ENCODE results near the gene MUC21. TPM values are rescaled to one million over a fixed set of nuclear protein-coding genes. Genes with fewer than 3 reads are reported as not detected.
A peak's percentile ranks its signal among the peaks of the same experiment; 100 is the strongest.
"Not testable (repeated sequence)": the region's sequence is repeated elsewhere in the genome, so short reads cannot be mapped to it uniquely, and the experiment has no call there.

MUC21 gene
- total RNA-seq, 8 experiments from 2014 or later = 0.05 to 0.52 (median 0.17) TPM; not detected in 3

DNA sequence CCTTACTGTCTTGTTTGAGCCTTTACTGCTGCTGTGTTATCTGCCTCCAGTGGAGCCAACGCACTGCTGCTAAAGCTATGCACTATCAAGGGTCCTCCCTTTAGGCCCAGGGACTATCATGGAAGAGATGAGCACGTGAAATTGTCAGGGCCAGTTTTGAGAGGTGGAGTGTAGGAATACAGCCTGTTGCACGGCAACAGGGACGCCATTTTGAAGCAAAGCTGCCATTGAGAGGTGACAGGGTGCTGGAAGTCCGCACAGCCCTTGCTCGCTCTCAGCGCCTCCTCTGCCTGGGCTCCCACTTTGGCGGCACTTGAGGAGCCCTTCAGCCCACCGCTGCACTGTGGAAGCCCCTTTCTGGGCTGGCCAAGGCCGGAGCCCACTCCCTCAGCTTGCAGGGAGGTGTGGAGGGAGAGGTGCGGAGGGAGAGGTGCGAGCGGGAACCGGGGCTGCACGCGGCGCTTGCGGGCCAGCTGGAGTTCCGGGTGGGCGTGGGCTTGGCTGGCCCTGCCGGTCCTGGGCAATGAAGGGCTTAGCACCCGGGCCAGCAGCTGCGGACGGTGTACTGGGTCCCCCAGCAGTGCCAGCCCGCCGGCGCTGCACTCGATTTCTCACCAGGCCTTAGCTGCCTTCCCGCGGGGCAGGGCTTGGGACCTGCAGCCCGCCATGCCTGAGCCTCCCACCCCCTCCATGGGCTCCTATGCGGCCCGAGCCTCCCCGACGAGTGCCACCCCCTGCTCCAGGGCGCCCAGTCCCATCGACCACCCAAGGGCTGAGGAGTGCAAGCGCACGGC lies 16.7 kb downstream of the MUC21 start:
- H3K4me3 ChIP-seq; H3K27ac ChIP-seq; in situ Hi-C loops (cut with MboI; ENCODE audit: low pct_unique_long_range_greater_than_20kb in 2 of 9, low sequenced_read_pairs in 9 of 9, unreplicated experiment in 9 of 9); ATAC-seq (replicated peaks in 6 of 8); H3K4me1 ChIP-seq (replicated peaks in 1 of 2): not testable (repeated sequence)
- WGBS, 10 experiments = 48 to 93% (median 83%) methylated on average over 1 to 3 of the region's 39 CpGs; no CpG with 5 or more reads in 7 of the 10 experiments

DNA sequence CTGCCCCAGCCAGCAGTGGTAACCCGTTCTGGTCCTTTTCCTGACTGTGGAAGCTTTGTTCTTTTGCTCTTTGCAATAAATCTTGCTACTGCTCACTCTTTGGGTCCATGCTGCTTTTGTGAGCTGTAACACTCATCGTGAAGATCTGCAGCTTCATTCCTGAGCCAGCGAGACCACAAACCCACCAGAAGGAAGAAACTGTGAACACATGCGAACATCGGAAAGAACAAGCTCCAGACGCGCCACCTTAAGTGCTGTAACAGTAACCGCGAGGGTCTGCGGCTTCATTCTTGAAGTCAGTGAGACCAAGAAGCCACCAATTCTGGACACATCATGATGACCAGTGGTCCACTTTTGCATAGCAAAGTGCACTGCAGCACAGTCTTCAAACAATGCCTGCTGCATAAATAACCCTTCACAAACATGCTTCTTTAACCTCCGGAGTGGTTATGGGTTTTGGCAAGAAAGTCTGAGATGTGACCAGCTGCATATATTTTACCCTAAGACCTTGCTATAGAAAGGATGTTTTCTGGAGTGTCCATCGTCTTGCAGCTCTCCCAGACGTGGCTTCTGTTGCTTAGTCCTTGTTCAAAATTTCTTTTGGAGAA lies 17.9 kb downstream of the MUC21 start:
- in situ Hi-C loops (cut with MboI; ENCODE audit: low pct_unique_long_range_greater_than_20kb in 2 of 9, low sequenced_read_pairs in 9 of 9, unreplicated experiment in 9 of 9) = no loop called here
- Histone ChIP-seq H3K4me3 (no peak overlapping the region), H3K4me1 (replicated peaks in 1 of 2) (no peaks in the 10 kb centered on the region), H3K27ac (no peak overlapping the region)
- no peak for ATAC-seq (replicated peaks in 6 of 8)
- 33 to 100% (median 70%) methylated on average over 1 to 4 of the region's 13 CpGs; no CpG with 5 or more reads in 3 of the 10 experiments for WGBS, 10 experiments

DNA sequence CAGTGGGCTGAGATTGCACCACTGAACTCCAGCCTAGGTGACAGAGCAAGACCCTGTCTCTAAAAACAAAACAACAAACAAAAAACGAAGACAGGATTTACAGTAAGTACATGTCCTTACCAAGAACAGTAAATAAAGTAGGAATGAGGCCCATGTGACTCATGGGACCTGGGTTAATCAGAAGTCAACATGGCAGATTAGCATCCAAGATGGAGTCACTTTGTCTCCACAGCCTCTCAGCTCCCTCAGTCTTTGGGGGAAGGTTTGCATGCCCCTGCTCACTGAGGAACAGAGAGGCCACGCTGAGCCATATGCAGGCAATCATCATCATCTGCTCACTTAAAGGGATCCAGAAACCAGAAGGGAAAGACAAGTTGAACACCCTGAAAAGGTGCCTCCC lies 19.0 kb downstream of the MUC21 start:
- in situ Hi-C loops (cut with MboI; ENCODE audit: low pct_unique_long_range_greater_than_20kb in 2 of 9, low sequenced_read_pairs in 9 of 9, unreplicated experiment in 9 of 9) = no loop called here
- H3K27ac ChIP-seq = no peak overlapping the region
- WGBS, 10 experiments = 0 to 88% (median 33%) methylated on average over 1 to 2 of the region's 2 CpGs; no CpG with 5 or more reads in 3 of the 10 experiments
- no peak overlapping the region for H3K4me3 ChIP-seq
- H3K4me1 ChIP-seq (replicated peaks in 1 of 2) = peaks cover 0 to under 1% of the 10 kb centered on the region in 2 donors
- ATAC-seq (replicated peaks in 6 of 8) = no peak

DNA sequence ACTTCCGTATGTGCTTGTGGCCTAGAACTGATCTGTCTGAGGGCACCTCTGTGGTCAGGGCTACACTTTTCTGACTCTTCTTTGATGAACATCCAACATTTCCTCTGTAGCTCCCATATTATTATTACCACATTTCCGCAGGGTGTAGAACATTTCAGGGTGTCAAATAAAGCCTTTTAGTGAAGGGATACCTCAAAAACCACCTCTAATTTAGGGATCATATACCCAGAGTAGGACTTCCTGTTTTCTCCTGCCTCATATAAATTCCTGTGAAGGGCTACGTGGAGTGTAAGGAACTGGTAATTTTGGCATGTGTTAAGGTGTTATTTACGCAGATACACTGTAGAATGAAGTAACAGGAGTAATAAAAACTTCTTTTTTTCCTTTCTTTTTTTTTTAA lies 21.3 kb downstream of the MUC21 start:
- in situ Hi-C loops (cut with MboI; ENCODE audit: low pct_unique_long_range_greater_than_20kb in 2 of 9, low sequenced_read_pairs in 9 of 9, unreplicated experiment in 9 of 9) = no loop called here
- WGBS, 10 experiments = 40 to 100% (median 73%) methylated on average over 1 to 4 of the region's 4 CpGs
- ATAC-seq (replicated peaks in 6 of 8) = no peak
- Histone ChIP-seq H3K27ac (no peak overlapping the region), H3K4me3 (no peak overlapping the region), H3K4me1 (replicated peaks in 1 of 2) (peaks cover 0 to 6% of the 10 kb centered on the region in 2 donors)

DNA sequence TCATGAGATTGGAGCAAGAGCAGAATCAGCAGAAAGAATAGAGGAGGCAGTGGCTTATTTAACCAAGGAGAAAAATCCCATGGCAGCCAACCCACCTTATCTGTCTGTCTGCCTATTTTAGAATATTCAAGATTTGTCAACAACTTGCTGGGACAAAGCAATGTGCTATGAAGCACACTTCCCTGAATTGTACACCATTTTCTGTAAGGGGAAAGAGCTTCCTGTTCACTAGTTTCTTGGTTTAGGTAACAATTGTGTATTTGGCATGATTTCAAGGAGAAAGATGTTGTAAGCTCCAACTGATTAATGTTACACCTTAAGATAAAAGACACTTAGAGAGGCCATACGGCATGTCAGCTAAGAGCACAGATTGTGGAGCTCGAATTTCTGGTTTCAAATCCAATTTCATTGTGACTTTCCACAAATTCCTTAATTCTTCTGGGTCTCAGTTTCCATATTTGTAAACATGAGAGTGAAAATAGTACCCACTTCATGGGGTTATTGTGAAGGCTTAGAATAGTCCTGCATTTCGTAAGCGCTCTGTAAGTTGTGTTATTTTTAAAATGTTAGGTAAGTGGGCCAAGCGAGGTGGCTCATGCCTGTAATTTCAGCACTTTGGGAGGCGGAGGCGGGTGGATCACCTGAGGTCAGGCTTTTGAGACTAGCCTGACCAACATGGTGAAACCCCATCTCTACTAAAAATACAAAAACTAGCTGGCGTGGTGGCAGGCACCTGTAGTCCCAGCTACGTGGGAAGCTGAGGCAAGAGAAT lies 21.9 kb downstream of the MUC21 start:
- in situ Hi-C loops (cut with MboI; ENCODE audit: low pct_unique_long_range_greater_than_20kb in 2 of 9, low sequenced_read_pairs in 9 of 9, unreplicated experiment in 9 of 9) = no loop called here
- ATAC-seq (replicated peaks in 6 of 8) = no peak
- 59 to 100% (median 90%) methylated on average over 1 to 8 of the region's 9 CpGs; no CpG with 5 or more reads in 1 of the 10 experiments for WGBS, 10 experiments
- Histone ChIP-seq H3K27ac (no peak overlapping the region), H3K4me3 (no peak overlapping the region), H3K4me1 (replicated peaks in 1 of 2) (peaks cover 0 to 6% of the 10 kb centered on the region in 2 donors)

DNA sequence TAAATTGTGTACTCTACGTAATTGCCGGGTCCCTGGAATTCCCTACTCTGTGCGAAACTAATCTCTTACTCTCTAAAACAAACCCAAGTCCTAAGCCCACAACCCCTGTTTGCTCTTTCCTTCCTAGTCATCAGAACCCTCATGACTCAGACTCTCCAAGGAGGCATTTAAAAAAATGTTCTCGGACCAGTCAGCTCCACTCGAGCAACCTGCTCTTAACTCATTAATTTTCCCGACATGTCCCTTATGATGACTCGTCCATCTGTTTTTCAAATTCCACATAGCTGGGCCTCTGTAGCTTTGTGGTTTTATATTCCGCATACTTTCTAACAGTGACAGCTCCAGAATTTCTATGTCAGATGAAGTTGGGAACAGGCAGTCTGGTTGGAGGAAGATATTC lies 24.2 kb downstream of the MUC21 start:
- Histone ChIP-seq H3K4me3 (no peak overlapping the region), H3K4me1 (replicated peaks in 1 of 2) (peaks cover 0 to 6% of the 10 kb centered on the region in 2 donors), H3K27ac (no peak overlapping the region)
- peak in 7 of 8 experiments; percentile 28 to 90 (median 81) for ATAC-seq (replicated peaks in 6 of 8)
- in situ Hi-C loops (cut with MboI; ENCODE audit: low pct_unique_long_range_greater_than_20kb in 2 of 9, low sequenced_read_pairs in 9 of 9, unreplicated experiment in 9 of 9) = no loop called here
- WGBS, 10 experiments = 20 to 88% (median 60%) methylated on average over 1 to 8 of the region's 8 CpGs; no CpG with 5 or more reads in 1 of the 10 experiments

DNA sequence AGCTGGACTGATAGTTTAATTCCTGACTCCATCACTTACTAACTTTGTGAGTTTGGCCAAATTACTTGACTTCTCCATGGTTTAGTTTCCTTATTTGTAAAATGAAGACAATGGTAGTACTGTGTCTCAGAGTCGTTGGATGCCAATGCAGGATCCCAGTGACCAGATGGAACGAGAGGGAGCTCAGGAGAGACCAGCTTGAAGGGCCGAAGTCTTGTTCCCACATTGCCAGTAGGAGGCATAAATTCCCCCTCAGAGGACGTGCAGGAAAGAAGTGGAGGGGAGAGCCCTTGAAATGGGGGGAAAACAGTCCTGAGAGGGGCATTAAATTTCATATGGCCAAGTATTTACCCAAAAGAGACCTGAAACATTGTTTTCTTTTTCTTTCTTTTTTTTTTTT lies 24.6 kb downstream of the MUC21 start:
- H3K4me1 ChIP-seq (replicated peaks in 1 of 2) = peaks cover 0 to 6% of the 10 kb centered on the region in 2 donors
- peak in 2 of 8 experiments; percentile 15 to 20 for ATAC-seq (replicated peaks in 6 of 8)
- no peak overlapping the region for H3K27ac ChIP-seq
- 15 to 94% (median 64%) methylated on average over 2 to 4 of the region's 4 CpGs; no CpG with 5 or more reads in 5 of the 10 experiments for WGBS, 10 experiments
- H3K4me3 ChIP-seq = no peak overlapping the region
- in situ Hi-C loops (cut with MboI; ENCODE audit: low pct_unique_long_range_greater_than_20kb in 2 of 9, low sequenced_read_pairs in 9 of 9, unreplicated experiment in 9 of 9) = no loop called here

DNA sequence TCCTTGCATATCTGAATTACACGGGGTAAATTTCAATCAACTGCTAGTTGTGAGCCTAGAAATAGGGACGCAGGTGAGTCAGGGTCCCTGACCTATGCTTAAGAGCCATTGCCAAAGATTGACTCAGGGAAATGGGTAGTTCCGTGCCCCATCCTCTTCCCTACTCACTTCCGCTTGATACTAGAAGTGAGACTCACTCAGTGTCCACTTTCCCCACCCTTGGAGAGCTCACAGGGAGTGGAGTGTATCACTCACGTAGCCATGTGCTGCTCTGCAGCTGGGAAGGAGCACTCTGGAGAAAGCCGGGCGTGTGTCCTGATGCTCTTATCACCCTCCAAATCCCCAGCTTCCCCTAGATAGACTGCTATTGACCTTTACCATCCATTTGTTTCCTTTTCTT lies 26.2 kb downstream of the MUC21 start:
- in situ Hi-C loops (cut with MboI; ENCODE audit: low pct_unique_long_range_greater_than_20kb in 2 of 9, low sequenced_read_pairs in 9 of 9, unreplicated experiment in 9 of 9) = no loop called here
- H3K4me1 ChIP-seq (replicated peaks in 1 of 2) = peaks cover 0 to 6% of the 10 kb centered on the region in 2 donors
- no peak overlapping the region for H3K27ac ChIP-seq
- no peak overlapping the region for H3K4me3 ChIP-seq
- WGBS, 10 experiments = 0 to 100% (median 94%) methylated on average over 1 to 6 of the region's 7 CpGs; no CpG with 5 or more reads in 1 of the 10 experiments
- ATAC-seq (replicated peaks in 6 of 8) = peak in 1 of 8 experiments; percentile 21

DNA sequence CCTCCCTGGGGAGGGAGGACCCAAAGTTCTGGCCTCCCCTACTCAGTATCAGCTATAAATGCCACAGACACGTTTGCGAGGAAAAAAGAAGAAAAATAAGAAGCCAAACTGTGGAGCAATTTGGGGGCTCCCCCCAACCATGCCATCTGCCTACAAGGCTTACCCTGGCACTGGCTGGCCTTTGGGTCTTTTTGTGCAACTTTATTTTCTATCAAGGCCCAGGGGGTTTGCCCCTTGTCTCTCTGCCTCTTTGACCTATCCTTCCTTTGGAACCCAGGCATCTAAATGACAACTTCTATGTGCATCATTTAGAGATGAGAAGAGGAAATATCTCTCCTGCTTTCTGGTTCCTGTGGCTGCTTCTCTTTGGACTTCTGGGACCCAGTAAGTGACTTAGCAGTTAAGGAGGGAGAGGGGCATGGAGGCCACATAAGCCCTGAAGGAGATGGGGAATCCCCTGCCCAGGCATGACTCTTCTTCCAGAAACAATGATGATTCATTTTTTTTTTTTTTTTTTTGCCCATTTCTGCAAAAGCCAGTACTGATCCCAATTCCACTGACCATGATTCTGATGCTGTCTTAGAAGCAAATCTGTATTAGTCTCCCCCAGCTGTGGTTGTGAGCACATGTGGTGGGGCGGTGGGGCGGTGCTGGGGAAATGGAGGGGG lies 27.0 kb downstream of the MUC21 start, which contains the start of gene MUC22:
Gene MUC22 (plus strand): TSS at position 82 of the 668 bp plus-strand sequence. CDS start 233 bp downstream, at position 315.
- Histone ChIP-seq H3K4me3 (no peak within 1 kb of the TSS), H3K27ac (no peak within 1 kb of the TSS), H3K4me1 (replicated peaks in 1 of 2) (peaks cover 0 to 6% of the 10 kb centered on the region in 2 donors)
- in situ Hi-C loops (cut with MboI; ENCODE audit: low pct_unique_long_range_greater_than_20kb in 2 of 9, low sequenced_read_pairs in 9 of 9, unreplicated experiment in 9 of 9) = no loop called here
- peak in 2 of 8 experiments; percentile 66 to 75 for ATAC-seq (replicated peaks in 6 of 8)
- 50 to 100% (median 90%) methylated on average over 1 to 2 of the region's 4 CpGs; no CpG with 5 or more reads in 6 of the 10 experiments for WGBS, 10 experiments

DNA sequence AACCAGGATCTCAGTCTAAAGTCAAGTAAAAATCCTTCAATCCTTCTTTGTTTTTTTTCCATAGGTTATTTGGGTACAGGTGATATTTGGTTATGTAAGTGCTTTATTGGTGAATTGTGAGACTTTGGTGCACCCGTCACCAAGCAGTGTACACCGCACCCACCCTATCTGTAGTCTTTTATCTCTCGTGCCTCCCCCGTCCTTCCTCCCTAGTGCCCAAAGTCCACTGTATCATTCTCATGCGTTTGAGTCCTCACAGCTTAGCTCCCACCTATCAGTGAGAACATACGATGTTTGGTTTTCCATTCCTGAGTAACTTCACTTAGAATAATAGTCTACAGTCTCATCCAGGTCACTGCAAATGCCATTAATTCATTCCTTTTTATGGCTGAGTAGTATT lies 27.6 kb downstream of the MUC21 start:
- peaks cover 0 to 6% of the 10 kb centered on the region in 2 donors for H3K4me1 ChIP-seq (replicated peaks in 1 of 2)
- no peak for ATAC-seq (replicated peaks in 6 of 8)
- H3K27ac ChIP-seq = no peak overlapping the region
- in situ Hi-C loops (cut with MboI; ENCODE audit: low pct_unique_long_range_greater_than_20kb in 2 of 9, low sequenced_read_pairs in 9 of 9, unreplicated experiment in 9 of 9) = no loop called here
- no peak overlapping the region for H3K4me3 ChIP-seq
- 28 to 100% (median 61%) methylated on average over 1 to 6 of the region's 6 CpGs; no CpG with 5 or more reads in 1 of the 10 experiments for WGBS, 10 experiments

DNA sequence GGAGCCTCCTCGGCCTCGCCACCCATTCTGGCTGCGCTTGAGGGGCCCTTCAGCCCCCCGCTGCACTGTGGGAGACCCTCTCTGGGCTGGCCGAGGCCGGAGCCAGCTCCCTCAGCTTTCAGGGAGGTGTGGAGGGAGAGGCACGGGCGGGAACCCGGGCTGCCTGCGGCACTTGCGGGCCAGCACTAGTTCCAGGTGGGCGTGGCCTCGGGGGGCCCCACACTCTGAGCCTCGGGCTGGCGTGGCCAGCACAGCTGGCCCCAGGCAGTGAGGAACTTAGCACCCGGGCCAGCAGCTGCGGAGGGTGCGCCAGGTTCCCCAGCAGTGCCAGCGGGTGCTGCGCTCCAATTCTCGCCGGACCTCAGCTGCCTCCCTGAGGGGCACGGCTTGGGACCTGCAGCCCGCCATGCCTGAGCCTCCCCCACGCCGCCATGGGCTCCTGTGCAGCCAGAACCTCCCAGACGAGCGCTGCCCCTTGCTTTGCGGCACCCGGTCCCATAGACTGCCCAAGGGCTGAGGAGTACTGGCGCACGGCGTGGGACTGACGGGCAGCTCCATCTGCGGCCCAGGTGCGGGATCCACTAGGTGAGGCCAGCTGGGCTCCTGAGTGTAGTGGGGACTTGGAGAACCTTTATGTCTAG lies 33.3 kb downstream of the MUC21 start:
- no peak for ATAC-seq (replicated peaks in 6 of 8)
- in situ Hi-C loops (cut with MboI; ENCODE audit: low pct_unique_long_range_greater_than_20kb in 2 of 9, low sequenced_read_pairs in 9 of 9, unreplicated experiment in 9 of 9) = no loop called here
- Histone ChIP-seq H3K27ac (no peak overlapping the region), H3K4me3 (no peak overlapping the region), H3K4me1 (replicated peaks in 1 of 2) (no peaks in the 10 kb centered on the region)
- WGBS, 10 experiments = 40 to 96% (median 79%) methylated on average over 1 to 10 of the region's 36 CpGs; no CpG with 5 or more reads in 4 of the 10 experiments

DNA sequence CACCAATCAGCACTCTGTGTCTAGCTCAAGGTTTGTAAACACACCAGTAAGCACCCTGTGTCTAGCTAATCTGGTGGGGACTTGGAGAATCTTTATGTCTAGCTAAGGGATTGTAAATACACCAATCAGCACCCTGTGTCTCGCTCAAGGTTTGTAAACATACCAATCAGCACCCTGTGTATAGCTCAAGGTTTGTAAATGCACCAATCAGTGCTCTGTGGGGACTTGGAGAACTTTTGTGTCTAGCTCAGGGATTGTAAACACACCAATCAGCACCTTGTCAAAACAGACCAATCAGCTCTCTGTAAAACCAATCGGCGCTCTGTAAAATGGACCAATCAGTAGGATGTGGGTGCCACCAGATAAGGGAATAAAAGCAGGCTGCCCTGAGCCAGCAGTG lies 33.9 kb downstream of the MUC21 start:
- ATAC-seq (replicated peaks in 6 of 8); H3K4me1 ChIP-seq (replicated peaks in 1 of 2); in situ Hi-C loops (cut with MboI; ENCODE audit: low pct_unique_long_range_greater_than_20kb in 2 of 9, low sequenced_read_pairs in 9 of 9, unreplicated experiment in 9 of 9); H3K27ac ChIP-seq; H3K4me3 ChIP-seq: not testable (repeated sequence)
- WGBS, 10 experiments = 68 to 100% (median 88%) methylated on average over 2 to 3 of the region's 3 CpGs; no CpG with 5 or more reads in 6 of the 10 experiments

Data from motor neuron (in vitro differentiated cells).